Karpas-422 (cell line): ENCODE results near the gene TXNDC5. TPM values are rescaled to one million over a fixed set of nuclear protein-coding genes. Genes with fewer than 3 reads are reported as not detected.

Source experiments
- DNase-seq: peaks from one replicate; pipeline ENCODE4 v3.0.0-alpha.2; 2015
- H2AFZ ChIP-seq: fragments of 200-600 bp; sonication (generic); 2 replicates; pipeline ENCODE4 v1.6.1; 2014; ENCODE audit warnings: antibody characterized with exemption, low read length, mixed read lengths
- H3K27ac ChIP-seq: fragments of 200-600 bp; sonication (generic); 2 replicates; pipeline ENCODE4 v1.5.1; 2014; ENCODE audit warnings: mild to moderate bottlenecking, low read length, moderate library complexity
- H3K27me3 ChIP-seq: fragments of 200-600 bp; sonication (generic); 2 replicates; pipeline ENCODE4 v1.6.1; 2014; ENCODE audit warnings: low read length, mixed read lengths
- H3K36me3 ChIP-seq: fragments of 200-600 bp; sonication (generic); 2 replicates; pipeline ENCODE4 v1.6.1; 2014; ENCODE audit warnings: low read length, mixed read lengths; ENCODE audit not compliant: insufficient read depth
- H3K4me1 ChIP-seq: fragments of 200-600 bp; sonication (generic); 2 replicates; pipeline ENCODE4 v1.6.1; 2014; ENCODE audit warnings: mild to moderate bottlenecking, low read length, mixed read lengths
- H3K4me2 ChIP-seq: fragments of 200-600 bp; sonication (generic); 2 replicates; pipeline ENCODE4 v1.6.1; 2014; ENCODE audit warnings: low read length, low read depth, mild to moderate bottlenecking; ENCODE audit not compliant: poor library complexity, severe bottlenecking
- H3K4me3 ChIP-seq: fragments of 200-600 bp; sonication (generic); 2 replicates; pipeline ENCODE4 v1.5.1; 2014; ENCODE audit warnings: mild to moderate bottlenecking, antibody characterized with exemption, low read length, mixed read lengths
- H3K79me2 ChIP-seq: fragments of 200-600 bp; sonication (generic); 2 replicates; pipeline ENCODE4 v1.6.1; 2014; ENCODE audit warnings: mild to moderate bottlenecking, low read length, mixed read lengths
- H3K9ac ChIP-seq: fragments of 200-600 bp; sonication (generic); 2 replicates; pipeline ENCODE4 v1.6.0; 2014; ENCODE audit warnings: low read length
- H3K9me2 ChIP-seq: fragments of 200-600 bp; sonication (generic), shearing (Covaris generic); replicated peaks from 2 replicates; pipeline ENCODE4 v1.6.0; 2014; ENCODE audit warnings: mild to moderate bottlenecking, low read length, moderate library complexity; ENCODE audit not compliant: insufficient read depth
- H3K9me3 ChIP-seq: fragments of 300-700, 200-600 bp; sonication (generic); 2 replicates; pipeline ENCODE4 v1.6.1; 2014; ENCODE audit warnings: low read length, mixed read lengths
- H4K20me1 ChIP-seq: fragments of 200-600 bp; sonication (generic); 2 replicates; pipeline ENCODE4 v1.6.1; 2014; ENCODE audit warnings: mild to moderate bottlenecking, antibody characterized with exemption, low read length, low read depth; ENCODE audit not compliant: insufficient read depth
- total RNA-seq: library from RNA; depleted of rRNA; stranded (reverse); fragments of >200 nt; shearing (Covaris generic); gene quantifications from 2 replicates; pipeline ENCODE4 v1.2.3, GENCODE V29; 2014; ENCODE audit warnings: low replicate concordance

TXNDC5 gene
- total RNA-seq, 1 experiment from 2014 or later = 80.4 TPM

- Histone ChIP-seq H3K4me3 (no peak overlapping the region), H3K36me3 (peaks cover 44% of the 10 kb centered on the region; the same call in 1 of the 2 replicates), H4K20me1 (peaks cover 10% of the 10 kb centered on the region; the same call in 1 of the 2 replicates), H2AFZ (no peak overlapping the region), H3K27me3 (no peaks in the 10 kb centered on the region), H3K4me1 (peaks cover 21% of the 10 kb centered on the region), H3K9ac (no peak overlapping the region), H3K9me3 (no peaks in the 10 kb centered on the region), H3K27ac (no peak overlapping the region), H3K9me2 (no peaks in the 10 kb centered on the region), H3K4me2 (no peak overlapping the region), H3K79me2 (peaks cover 76% of the 10 kb centered on the region)
- DNase-seq = no peak
Observed at GRCh38 chr6:7903673-7904072, 6.9 kb downstream of the TXNDC5 start.

- H3K36me3 ChIP-seq = peaks cover 44% of the 10 kb centered on the region; the same call in 1 of the 2 replicates
- H3K79me2 ChIP-seq = peaks cover 70% of the 10 kb centered on the region
- no peaks in the 10 kb centered on the region for H3K9me3 ChIP-seq
- no peaks in the 10 kb centered on the region for H3K9me2 ChIP-seq
- no peak overlapping the region for H3K4me2 ChIP-seq
- H3K27ac ChIP-seq = no peak overlapping the region
- no peaks in the 10 kb centered on the region for H3K27me3 ChIP-seq
- H3K4me3 ChIP-seq = no peak overlapping the region
- H2AFZ ChIP-seq = no peak overlapping the region
- no peak overlapping the region for H3K9ac ChIP-seq
- no peak for DNase-seq
- peaks cover 21% of the 10 kb centered on the region for H3K4me1 ChIP-seq
- H4K20me1 ChIP-seq = peaks cover 10% of the 10 kb centered on the region; the same call in 1 of the 2 replicates
Observed at GRCh38 chr6:7902867-7903266, 7.7 kb downstream of the TXNDC5 start.

GRCh38 chr6:7902221-7902620 is 8.4 kb downstream of the TXNDC5 start:
- peaks cover 21% of the 10 kb centered on the region for H3K4me1 ChIP-seq
- no peaks in the 10 kb centered on the region for H3K9me3 ChIP-seq
- H3K27ac ChIP-seq = no peak overlapping the region
- H3K4me3 ChIP-seq = no peak overlapping the region
- no peaks in the 10 kb centered on the region for H3K9me2 ChIP-seq
- H4K20me1 ChIP-seq = peaks cover 10% of the 10 kb centered on the region; the same call in 1 of the 2 replicates
- H2AFZ ChIP-seq = no peak overlapping the region
- peaks cover 44% of the 10 kb centered on the region; the same call in 1 of the 2 replicates for H3K36me3 ChIP-seq
- H3K27me3 ChIP-seq = no peaks in the 10 kb centered on the region
- peaks cover 64% of the 10 kb centered on the region for H3K79me2 ChIP-seq
- no peak overlapping the region for H3K9ac ChIP-seq
- H3K4me2 ChIP-seq = no peak overlapping the region
- DNase-seq = no peak

GRCh38 chr6:7901780-7902179 is 8.8 kb downstream of the TXNDC5 start:
- Histone ChIP-seq H3K4me3 (no peak overlapping the region), H3K9me2 (no peaks in the 10 kb centered on the region), H3K4me2 (no peak overlapping the region), H4K20me1 (peaks cover 10% of the 10 kb centered on the region; the same call in 1 of the 2 replicates), H2AFZ (no peak overlapping the region), H3K4me1 (peaks cover 21% of the 10 kb centered on the region), H3K9ac (no peak overlapping the region), H3K79me2 (peaks cover 59% of the 10 kb centered on the region), H3K9me3 (no peaks in the 10 kb centered on the region), H3K36me3 (peaks cover 48% of the 10 kb centered on the region; the same call in 1 of the 2 replicates), H3K27me3 (no peaks in the 10 kb centered on the region), H3K27ac (no peak overlapping the region)
- DNase-seq = no peak

GRCh38 chr6:7901056-7901455 is 9.5 kb downstream of the TXNDC5 start:
- no peaks in the 10 kb centered on the region for H3K27me3 ChIP-seq
- H3K9me2 ChIP-seq = no peaks in the 10 kb centered on the region
- no peak overlapping the region for H3K27ac ChIP-seq
- no peaks in the 10 kb centered on the region for H3K9me3 ChIP-seq
- H3K4me1 ChIP-seq = peaks cover 21% of the 10 kb centered on the region
- DNase-seq = no peak
- no peak overlapping the region for H2AFZ ChIP-seq
- peaks cover 55% of the 10 kb centered on the region; the same call in 1 of the 2 replicates for H3K36me3 ChIP-seq
- H3K79me2 ChIP-seq = peaks cover 54% of the 10 kb centered on the region
- H3K4me2 ChIP-seq = no peak overlapping the region
- H3K9ac ChIP-seq = no peak overlapping the region
- H4K20me1 ChIP-seq = peaks cover 10% of the 10 kb centered on the region; the same call in 1 of the 2 replicates
- no peak overlapping the region for H3K4me3 ChIP-seq

GRCh38 chr6:7900621-7901020 is 10.0 kb downstream of the TXNDC5 start:
- Histone ChIP-seq H3K27me3 (no peaks in the 10 kb centered on the region), H3K36me3 (peaks cover 59% of the 10 kb centered on the region; the same call in 1 of the 2 replicates), H3K4me3 (no peak overlapping the region), H3K9me3 (no peaks in the 10 kb centered on the region), H3K9ac (no peak overlapping the region), H3K79me2 (peaks cover 50% of the 10 kb centered on the region), H2AFZ (no peak overlapping the region), H3K4me2 (no peak overlapping the region), H3K27ac (no peak overlapping the region), H3K4me1 (peaks cover 21% of the 10 kb centered on the region), H4K20me1 (peaks cover 10% of the 10 kb centered on the region; the same call in 1 of the 2 replicates), H3K9me2 (no peaks in the 10 kb centered on the region)
- peak; percentile 48 for DNase-seq

- H3K36me3 ChIP-seq = peaks cover 58% of the 10 kb centered on the region; the same call in 1 of the 2 replicates
Observed at GRCh38 chr6:7899889-7900213, 10.7 kb downstream of the TXNDC5 start.

GRCh38 chr6:7899101-7899888 is 11.3 kb downstream of the TXNDC5 start:
- H3K4me3 ChIP-seq = no peak overlapping the region
- no peak overlapping the region for H3K4me2 ChIP-seq
- DNase-seq = no peak
- no peak overlapping the region for H3K9ac ChIP-seq
- peaks cover 5% of the 10 kb centered on the region; the same call in 1 of the 2 replicates for H4K20me1 ChIP-seq
- H3K4me1 ChIP-seq = peaks cover 21% of the 10 kb centered on the region
- peaks cover 61% of the 10 kb centered on the region; the same call in 1 of the 2 replicates for H3K36me3 ChIP-seq
- no peak overlapping the region for H3K27ac ChIP-seq
- no peaks in the 10 kb centered on the region for H3K9me2 ChIP-seq
- peaks cover 36% of the 10 kb centered on the region for H3K79me2 ChIP-seq
- no peaks in the 10 kb centered on the region for H3K9me3 ChIP-seq
- no peak overlapping the region for H2AFZ ChIP-seq
- H3K27me3 ChIP-seq = no peaks in the 10 kb centered on the region

More at GRCh38 chr6:7899889-7900213, 10.7 kb downstream of the TXNDC5 start:
- Histone ChIP-seq H4K20me1 (peaks cover 5% of the 10 kb centered on the region; the same call in 1 of the 2 replicates), H3K27ac (no peak overlapping the region), H2AFZ (no peak overlapping the region), H3K4me2 (no peak overlapping the region), H3K9me2 (no peaks in the 10 kb centered on the region), H3K9ac (no peak overlapping the region), H3K9me3 (no peaks in the 10 kb centered on the region), H3K4me1 (peaks cover 21% of the 10 kb centered on the region), H3K27me3 (no peaks in the 10 kb centered on the region), H3K79me2 (peaks cover 42% of the 10 kb centered on the region), H3K4me3 (no peak overlapping the region)
- DNase-seq = no peak
